ENCODE results near the gene MAEA.
"Not testable (repeated sequence)": the region's sequence is repeated elsewhere in the genome, so short reads cannot be mapped to it uniquely, and the experiment has no call there.

MAEA gene

DNA sequence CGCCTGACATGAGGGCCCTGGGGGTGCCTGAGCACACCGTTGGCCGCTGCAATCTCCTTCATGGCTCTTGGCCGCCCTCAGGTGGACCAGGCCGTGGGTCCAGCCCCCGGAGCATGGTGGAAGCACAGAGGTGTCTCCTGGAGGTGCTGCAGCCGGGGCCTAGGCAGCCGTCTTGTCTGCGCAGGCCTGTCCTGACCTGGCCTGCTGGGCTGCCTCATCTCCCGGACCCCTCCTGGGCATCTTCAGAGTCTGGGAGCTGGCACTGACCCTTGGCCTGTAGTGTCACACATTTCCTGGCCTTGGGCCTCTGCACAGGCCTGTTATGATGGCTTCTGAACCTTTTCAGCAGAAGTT is 78.2 kb downstream of the MAEA start:
- H3K4me3 ChIP-seq (ENCODE audit: low read length) = no peak overlapping the region
- no peak for DNase-seq (ENCODE audit: low read depth)
- TF ChIP-seq, protein P1, sequence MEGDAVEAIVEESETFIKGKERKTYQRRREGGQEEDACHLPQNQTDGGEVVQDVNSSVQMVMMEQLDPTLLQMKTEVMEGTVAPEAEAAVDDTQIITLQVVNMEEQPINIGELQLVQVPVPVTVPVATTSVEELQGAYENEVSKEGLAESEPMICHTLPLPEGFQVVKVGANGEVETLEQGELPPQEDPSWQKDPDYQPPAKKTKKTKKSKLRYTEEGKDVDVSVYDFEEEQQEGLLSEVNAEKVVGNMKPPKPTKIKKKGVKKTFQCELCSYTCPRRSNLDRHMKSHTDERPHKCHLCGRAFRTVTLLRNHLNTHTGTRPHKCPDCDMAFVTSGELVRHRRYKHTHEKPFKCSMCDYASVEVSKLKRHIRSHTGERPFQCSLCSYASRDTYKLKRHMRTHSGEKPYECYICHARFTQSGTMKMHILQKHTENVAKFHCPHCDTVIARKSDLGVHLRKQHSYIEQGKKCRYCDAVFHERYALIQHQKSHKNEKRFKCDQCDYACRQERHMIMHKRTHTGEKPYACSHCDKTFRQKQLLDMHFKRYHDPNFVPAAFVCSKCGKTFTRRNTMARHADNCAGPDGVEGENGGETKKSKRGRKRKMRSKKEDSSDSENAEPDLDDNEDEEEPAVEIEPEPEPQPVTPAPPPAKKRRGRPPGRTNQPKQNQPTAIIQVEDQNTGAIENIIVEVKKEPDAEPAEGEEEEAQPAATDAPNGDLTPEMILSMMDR (conservative IDR thresholded peaks at IDR 0.05; ENCODE audit: low read depth, low read length) = no peak

DNA sequence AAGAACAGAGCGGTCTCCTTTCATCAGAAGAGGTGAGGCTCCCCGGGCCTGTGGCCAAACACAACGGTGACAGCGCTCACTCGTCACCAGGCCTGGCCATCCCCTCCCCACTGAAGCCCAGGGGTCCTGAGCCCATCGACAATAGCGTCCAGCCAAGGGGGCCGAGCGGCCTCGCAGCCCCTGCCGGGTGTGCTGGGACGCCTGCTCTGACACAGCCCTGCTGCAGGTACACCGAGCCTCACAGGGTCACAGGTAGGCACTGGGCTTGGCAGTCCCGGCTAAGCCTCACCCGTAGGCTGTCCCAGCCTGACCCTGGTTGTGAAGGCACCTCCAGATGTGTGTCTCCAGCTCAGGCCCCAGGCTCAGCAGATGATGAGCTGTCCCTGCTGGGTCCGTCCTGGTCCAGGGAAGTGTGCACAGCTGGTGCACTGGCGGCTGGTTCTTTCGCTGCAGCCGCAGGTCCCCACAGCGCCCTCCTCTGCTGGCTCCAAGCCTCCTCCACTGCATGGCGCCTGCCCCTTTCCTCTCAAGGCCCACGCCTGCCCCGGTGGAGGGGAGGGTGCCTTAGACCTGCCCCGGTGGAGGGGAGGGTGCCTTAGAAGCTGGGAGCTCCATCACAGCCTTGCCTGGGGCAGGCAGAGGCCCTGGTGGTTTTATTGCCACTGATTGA is 78.9 kb downstream of the MAEA start:
- TF ChIP-seq, protein P1 (conservative IDR thresholded peaks at IDR 0.05; ENCODE audit: low read depth, low read length) = no peak
- no peak for DNase-seq (ENCODE audit: low read depth)
- H3K4me3 ChIP-seq (ENCODE audit: low read length) = no peak overlapping the region

DNA sequence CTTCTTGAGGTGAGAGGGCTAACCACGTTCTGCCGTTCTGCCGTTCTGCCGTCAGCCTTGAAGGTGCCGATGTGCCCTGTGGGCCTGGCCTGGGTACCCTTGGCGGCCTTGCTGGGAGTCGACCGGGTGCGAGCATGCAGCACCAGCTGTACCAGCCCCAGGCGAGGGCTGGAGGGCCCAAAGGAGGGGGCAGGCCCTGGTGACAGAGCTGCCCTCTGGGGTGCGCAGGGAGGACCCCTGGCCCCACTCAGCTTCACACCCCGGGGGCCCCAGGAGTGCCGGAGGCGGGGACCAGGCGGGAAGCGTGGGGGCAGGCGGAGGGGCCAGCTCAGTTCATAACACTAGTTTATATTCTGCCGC is 79.4 kb downstream of the MAEA start:
- H3K4me3 ChIP-seq (ENCODE audit: low read length) = no peak overlapping the region
- DNase-seq (ENCODE audit: low read depth) = no peak
- TF ChIP-seq, protein P1 (conservative IDR thresholded peaks at IDR 0.05; ENCODE audit: low read depth, low read length) = no peak

DNA sequence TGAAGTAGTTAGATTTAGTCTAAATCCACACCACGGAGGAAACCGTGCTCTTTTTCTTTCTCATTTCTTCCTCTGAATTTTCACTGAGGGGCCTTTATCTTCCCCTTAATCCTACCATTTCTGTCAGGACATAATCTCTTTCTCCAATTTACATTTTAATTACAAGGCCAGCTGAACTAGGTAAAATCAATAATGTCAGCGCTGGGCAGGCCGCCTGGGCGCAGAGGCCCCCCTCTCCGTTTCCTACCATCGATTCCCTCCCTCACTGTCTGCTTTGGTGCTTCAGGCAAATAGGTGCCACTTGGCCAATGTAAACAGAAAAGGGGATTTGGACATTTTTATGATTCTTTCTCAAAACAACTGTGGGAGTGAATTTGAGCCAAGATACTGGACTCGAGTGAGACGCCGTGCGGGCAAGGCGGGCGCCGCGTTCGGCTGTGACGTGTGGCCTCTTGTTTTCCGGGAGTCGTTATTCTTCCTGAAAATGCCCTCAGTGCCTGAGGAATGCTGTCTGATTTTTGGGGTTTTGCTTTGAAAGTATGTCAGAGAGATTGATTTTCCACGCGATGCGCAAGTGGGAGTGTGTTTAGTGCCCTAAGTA is 79.9 kb downstream of the MAEA start:
- DNase-seq (ENCODE audit: low read depth) = no peak
- H3K4me3 ChIP-seq (ENCODE audit: low read length) = no peak overlapping the region
- TF ChIP-seq, protein P1 (conservative IDR thresholded peaks at IDR 0.05; ENCODE audit: low read depth, low read length) = no peak

DNA sequence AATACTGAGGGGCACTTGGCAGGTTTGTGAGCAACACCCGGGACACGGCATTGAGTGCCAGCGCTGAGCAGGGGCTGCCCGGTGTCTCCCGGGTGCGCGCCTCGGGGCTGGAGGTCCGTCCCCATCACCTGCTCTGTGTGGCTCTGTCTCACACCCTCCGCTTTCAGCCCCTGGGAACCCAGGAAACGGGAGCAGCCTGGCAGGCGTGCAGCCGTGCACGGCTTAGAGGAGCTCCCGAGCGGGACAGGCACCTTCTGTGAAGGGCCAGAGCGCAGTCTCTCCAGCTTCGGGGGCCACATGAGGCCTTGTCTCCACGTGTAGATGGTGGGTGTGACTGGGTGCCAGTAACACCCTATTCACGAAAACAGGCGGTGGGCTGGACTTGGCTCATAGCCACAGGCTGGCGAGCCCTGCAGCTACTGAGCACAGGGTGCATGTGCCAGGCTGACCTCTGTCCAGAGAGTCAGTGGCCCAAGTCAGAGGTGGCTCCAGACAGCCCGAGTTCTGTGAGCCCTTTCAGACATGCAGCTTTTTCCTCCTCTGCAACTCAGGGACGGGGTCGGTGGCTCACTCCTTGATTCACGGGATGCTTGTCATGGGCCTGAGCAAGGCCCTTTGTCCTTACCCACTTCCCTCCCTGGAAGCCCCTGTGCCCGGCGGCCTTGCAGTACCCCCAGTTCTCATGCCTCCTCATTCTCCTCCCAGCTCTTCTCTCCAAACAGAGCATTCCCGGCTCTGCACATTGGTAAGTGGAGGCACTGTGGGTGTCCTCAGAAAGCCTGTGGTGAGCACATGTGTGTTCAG is 80.8 kb downstream of the MAEA start:
- no peak overlapping the region for H3K4me3 ChIP-seq (ENCODE audit: low read length)
- DNase-seq (ENCODE audit: low read depth) = no peak
- TF ChIP-seq, protein P1 (conservative IDR thresholded peaks at IDR 0.05; ENCODE audit: low read depth, low read length) = no peak

DNA sequence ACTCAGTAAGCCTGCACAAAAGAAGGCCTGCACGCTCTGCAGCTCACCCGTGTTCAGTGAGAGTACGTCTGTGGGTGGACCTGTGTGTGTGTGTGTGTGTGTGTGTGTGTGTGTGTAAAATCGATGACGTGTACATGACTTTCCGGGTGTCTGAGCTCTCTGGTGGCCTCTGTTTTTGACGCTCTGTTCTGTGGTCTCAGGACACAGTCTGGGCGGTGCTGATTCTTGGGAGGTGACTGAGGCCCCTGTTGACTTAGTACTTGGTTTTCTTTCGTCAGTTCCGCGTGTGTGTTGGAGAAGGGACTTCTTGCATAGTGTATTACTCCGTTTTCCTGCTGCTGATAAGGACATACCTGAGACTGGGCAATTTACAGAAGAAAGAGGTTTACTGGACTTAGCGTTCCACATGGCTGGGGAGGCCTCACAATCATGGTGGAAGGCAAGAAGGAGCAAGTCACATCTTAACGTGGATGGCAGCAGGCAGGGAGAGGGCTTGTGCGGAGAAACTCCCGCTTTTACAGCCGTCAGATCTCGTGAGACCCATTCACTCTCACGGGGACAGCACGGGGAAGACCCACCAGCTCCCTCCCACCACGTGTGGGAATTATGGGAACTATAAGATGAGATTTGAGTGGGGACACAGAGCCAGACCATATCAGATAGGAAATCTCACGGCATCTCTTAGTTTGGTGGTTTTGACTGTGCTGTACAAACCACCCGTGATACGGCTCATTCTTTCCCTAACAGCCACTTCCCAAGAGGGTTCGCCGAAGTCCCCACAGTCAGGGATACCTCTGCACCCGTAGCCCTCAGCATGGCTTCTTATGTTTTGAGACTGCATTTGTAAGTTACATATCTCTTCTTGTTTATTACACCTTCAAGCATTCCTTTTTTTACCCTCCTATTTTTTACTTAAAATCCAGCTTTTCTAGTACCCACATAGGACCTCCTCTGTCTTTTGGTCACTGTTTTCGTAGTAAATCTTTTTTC is 81.8 kb downstream of the MAEA start:
- no peak for DNase-seq (ENCODE audit: low read depth)
- TF ChIP-seq, protein P1 (conservative IDR thresholded peaks at IDR 0.05; ENCODE audit: low read depth, low read length) = no peak

DNA sequence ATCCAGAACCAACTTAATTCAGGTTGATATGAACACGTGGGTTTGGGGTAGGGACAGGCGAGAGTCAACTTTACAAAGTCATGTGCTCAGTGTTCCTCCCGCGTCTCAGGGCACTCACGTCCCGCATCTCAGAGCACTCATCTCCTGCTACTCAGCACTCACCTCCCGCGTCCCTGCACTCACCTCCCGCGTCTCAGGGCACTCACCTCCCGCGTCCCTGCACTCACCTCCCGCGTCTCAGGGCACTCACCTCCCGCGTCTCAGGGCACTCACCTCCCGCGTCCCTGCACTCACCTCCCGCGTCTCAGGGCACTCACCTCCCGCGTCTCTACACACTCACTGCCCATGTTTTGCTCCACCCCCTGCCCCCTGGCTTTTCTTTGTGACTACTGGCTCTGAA is 82.9 kb downstream of the MAEA start:
- not testable (repeated sequence) for DNase-seq (ENCODE audit: low read depth); H3K4me3 ChIP-seq (ENCODE audit: low read length)

More for the DNA sequence above, 81.8 kb downstream of the MAEA start:
- H3K4me3 ChIP-seq (ENCODE audit: low read length) = no peak overlapping the region
